HG02938 (cell line): ENCODE results near the gene ABCC10.
"Not testable (repeated sequence)": the region's sequence is repeated elsewhere in the genome, so short reads cannot be mapped to it uniquely, and the experiment has no call there.

ENCODE experiments used
- ATAC-seq: cut with Tn5 transposase; IDR thresholded peaks from one replicate; pipeline ENCODE4 v1.9.1; 2021; ENCODE audit warnings: mild to moderate bottlenecking, moderate library complexity; ENCODE audit not compliant: unreplicated experiment

ABCC10 gene

DNA sequence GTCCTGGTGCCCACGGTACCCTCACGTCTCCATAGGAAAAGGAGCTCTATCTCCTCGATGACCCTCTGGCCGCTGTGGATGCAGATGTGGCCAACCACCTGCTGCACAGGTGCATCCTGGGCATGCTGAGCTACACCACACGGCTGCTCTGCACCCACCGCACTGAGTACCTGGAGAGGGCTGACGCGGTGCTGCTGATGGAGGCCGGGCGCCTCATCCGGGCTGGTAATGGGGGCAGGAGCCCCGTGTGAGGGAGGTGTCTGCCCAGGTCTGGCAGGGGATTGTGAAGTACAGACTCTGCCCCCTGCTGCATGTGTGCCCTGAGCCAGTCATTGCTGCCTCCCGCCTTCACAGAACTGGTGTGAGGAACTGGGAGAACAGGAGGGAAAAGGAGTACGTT is 15.6 kb downstream of the ABCC10 start:
- ATAC-seq: no peak

DNA sequence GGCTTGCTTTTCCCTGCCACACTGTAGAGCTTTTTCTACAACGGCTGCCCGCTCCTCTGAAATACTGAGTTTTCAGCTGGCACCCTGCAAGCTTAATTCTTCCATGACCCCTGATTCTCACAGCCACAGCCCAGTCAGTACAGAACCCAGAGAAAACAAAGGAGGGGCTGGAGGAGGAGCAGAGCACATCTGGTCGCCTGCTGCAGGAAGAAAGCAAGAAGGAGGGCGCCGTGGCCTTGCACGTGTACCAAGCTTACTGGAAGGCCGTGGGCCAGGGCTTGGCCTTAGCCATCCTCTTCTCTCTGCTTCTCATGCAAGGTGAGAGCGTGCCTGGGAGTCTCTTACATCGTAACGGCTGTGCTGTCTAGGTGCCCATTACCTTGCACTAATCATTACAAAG is 16.7 kb downstream of the ABCC10 start:
- no peak for ATAC-seq

DNA sequence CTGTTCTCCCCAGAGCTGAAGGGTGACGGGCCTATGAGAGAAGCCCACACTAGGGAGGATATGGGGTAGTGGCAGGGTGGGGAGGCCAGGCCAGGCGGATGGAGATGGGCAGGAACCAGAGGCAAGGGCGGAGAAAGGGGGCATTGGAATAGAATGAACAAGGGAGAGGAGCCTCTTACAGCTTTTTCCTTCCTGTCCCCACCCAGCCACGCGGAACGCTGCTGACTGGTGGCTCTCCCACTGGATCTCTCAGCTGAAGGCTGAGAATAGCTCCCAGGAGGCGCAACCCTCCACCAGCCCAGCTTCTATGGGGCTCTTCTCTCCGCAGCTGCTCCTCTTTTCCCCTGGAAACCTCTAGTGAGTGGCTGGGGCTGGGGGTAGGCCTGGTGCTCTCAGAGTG is 17.2 kb downstream of the ABCC10 start:
- no peak for ATAC-seq

DNA sequence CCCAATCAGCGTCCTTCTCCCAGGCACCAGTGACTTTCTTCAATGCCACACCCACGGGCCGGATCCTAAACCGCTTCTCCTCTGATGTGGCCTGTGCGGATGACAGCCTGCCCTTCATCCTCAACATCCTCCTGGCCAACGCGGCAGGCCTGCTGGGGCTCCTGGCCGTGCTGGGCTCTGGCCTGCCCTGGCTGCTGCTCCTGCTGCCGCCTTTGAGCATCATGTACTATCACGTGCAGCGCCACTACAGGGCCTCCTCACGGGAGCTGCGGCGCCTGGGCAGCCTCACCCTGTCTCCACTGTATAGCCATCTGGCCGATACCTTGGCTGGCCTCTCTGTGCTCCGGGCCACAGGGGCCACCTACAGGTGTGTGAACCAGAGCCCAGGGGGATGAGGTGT is 18.2 kb downstream of the ABCC10 start:
- ATAC-seq: no peak

DNA sequence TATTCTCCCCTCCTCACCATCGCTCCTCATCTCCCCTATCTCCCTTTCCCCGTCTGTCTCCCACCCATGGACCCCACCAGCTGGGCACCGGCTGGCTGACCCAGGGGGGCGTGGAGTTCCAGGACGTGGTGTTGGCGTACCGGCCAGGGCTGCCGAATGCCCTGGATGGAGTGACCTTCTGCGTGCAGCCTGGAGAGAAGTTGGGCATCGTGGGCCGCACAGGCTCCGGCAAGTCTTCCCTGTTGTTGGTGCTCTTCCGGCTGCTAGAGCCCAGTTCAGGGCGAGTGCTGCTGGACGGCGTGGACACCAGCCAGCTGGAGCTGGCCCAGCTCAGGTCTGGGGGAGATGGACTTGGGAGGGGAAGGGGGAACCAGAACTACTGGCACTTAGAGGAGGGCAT is 20.3 kb downstream of the ABCC10 start:
- no peak for ATAC-seq

DNA sequence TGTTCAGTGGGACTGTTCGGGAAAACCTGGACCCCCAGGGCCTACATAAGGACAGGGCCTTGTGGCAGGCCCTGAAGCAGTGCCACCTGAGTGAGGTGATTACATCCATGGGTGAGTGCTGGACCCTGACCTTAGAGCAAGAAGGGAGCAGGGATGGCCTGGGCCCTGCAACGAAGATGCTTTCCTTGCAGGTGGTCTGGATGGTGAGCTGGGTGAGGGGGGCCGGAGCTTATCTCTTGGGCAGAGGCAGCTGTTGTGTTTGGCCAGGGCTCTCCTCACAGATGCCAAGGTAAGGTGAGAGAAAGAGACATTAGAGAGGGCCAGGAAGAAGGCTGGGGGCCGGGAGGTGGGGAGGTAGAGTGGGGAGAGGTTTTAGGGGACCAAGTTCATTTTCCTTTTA is 21.6 kb downstream of the ABCC10 start:
- no peak for ATAC-seq

DNA sequence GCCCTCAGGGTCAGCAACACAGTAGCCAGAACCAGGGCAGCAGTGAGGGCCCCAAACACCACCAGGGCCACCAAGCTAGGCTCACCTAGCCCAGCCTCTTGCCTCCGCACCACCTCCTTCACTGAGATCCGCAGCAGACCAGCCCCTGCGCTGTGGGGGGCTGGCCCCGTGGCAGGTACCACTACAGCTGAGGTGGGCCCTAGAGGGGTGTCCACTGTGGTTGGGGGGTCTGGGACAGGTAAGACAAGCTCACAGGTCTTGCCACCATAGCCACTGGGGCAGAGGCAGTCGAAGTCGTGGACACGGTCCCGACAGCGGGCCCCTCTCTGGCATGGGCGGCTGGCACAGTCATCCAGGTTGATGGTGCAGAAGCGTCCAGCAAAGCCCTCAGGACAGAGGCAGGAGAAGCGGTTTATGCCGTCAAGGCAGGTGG is 23.4 kb downstream of the ABCC10 start:
- no peak for ATAC-seq

DNA sequence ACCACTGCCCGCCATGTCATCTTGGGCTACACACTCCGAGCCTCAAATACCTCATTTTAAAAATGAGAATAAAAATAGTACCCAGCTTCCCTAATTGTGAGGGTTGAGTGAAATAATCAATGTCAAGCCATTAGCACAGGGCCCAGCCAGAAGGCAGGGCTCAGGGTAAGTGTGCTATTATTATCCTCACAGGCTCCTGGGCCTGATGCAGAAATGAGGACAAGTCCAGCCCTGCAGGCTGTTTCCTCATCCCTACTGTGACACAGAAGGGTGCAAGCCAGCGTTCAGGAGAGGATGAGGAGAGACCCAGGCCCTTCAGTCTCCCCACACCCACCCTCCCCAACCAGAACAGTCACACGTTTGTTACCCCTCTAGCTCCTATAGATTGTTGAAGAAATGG is 24.0 kb downstream of the ABCC10 start:
- ATAC-seq: no peak

DNA sequence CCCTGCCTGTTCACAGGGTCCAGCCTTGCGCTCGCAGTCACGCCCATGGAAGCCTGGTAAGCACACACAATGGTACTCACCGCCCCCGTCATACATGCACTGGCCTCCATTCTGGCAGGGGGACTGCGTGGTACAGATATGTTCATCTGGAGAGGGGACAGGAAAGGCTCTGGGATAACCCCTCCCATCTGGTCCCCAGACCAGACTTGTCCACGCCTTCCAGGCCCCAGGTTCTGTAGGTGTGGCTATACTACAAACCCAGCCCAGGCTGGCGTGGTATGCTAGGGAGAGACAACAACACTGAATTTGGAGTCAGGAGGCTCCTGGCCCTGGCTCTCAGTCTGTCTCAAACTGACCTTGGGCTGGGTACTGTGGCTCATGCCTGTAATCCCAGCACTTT is 24.6 kb downstream of the ABCC10 start:
- no peak for ATAC-seq

DNA sequence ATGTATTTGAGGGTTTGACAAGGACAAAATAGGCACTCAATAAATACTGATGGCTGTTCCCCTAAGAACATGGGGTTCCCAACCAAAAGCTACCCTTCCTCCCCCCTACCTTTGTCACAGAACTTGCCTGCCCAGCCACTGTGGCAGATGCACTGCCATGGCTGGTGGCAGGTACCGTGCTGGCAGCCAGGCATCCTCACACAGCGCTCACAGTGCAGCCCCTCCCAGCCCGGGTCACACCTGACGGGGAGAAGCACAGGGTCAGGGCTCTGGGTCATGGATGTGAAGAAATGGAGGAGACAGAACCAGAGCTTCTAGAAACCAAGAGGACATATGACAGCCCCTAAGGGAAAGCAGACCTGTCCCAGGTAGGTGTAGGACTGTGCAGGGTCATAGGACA is 25.6 kb downstream of the ABCC10 start:
- no peak for ATAC-seq

DNA sequence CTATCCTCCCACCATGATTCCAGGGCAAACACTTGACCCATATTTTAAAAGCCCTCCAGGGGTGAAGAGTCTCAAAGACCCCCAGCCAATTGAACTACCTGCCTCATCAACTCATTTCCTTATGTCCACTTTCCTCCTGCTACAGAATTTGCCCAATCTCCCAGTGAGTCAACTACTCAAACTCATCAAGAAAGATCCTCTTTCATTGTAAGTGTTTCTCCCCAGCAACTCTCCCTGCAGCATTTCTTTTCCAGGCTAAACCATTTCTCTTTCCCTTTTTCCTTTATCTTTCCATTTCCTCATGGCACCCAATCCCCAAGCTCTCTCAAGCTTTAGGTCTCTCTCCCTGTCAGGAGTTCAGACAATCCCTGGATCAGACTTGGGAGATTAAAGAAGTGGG is 26.5 kb downstream of the ABCC10 start:
- no peak for ATAC-seq

DNA sequence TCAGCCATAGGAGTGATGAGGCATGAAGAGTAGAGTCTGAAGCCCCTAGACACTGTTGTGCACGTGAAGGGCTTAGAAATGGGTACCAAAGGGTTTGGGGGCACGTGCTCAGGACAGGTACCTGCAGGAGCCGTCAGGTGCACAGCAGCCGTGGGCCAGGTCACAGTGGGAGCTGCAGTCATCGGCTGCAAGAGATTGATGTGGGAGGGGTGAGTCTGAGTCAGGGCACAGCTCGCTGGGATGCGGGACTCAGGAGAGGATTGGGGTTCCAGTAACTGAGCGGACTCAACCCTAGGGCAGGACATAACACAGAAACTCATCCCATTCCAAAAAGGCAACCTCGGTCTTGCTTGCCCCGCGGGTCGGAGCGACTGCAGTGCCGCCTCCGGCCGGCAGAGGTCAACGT is 27.0 kb downstream of the ABCC10 start:
- no peak for ATAC-seq

DNA sequence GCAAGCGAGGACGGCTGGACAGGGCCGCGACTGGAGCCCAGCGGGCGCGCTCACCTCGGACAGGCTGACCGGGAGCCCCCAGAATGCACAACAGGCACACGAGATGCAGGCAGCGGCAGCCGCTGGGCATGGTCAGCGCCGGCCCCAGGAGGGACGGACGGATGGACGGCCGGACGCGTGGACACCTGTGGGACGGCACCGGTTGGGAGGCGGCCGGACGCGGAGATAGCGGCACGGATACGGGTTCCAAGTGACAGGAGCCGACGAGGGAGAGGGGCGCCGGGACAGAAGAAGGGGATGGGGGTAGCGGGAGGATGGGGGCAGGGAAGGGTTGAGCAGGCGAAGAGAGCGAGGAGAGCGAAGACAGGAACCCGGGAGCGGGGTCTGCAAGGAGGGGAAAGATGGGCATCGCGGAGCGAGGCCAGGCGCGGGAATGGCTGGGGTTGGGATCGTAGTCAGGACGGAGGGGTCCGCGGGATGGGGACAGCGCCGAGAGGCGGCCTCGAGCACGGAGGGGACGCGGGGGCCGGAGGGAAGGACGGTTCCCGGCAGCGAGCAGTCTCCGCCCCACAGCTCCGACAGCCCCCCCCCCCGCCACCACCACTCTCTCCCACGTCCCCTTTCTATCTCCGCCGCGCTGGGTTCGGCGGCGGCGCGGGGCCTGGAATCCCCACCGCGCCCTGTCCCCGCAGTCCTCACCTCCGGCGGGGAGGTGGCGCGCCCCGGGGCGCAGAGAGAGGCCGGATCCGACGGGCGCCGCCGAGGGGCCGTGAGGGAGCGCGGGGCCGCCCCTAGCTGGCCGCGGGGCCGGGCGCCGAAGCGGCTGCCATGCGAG is 27.6 kb downstream of the ABCC10 start:
- no peak for ATAC-seq

DNA sequence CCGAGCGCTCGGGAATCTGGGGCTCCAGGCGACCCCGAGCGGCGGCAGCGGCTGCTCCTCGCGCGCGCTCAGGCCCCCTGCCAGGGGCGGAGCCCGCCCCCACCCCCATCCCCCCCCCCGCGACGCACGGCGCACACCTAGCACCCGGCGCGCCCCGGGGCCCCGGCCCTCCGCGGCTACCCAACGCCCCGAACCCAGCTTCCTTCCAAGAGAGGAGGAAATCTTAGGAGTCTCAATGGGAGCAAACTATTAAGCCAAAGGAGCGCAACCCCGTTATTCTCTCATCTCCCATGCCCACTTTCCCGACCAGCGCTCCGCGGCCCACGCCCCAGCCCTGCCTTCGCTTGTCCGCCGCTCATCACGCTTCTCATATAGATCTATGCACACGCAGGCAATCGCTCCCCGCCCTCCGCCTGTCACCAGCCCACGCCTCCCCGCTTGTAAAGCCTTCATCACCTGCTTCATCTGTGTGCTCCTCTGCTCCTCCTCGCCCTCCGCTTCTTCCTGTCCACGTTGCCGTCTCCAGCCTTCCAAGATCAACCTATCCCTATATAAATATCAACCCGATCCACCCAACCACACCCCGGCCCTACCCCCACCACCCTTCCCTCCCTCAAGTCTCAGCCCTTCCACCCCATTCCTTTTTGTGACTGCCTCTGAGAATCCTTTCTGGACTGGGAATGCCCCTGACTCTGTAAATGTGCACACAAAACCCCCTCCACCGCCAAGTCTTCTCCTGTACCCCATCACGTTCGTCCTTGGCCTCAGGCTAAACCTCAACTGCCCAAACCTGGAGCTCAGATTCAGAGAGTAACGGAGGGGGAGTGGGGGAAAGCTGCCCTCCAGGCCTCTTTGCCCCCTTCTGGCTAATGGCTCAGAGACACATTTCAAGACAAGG is 28.4 kb downstream of the ABCC10 start, which contains the start of gene DLK2:
DLK2 (minus strand) TSS at position 18 of the 898 bp plus-strand sequence. CDS start 723 bp downstream, outside the sequence.
- no peak for ATAC-seq

DNA sequence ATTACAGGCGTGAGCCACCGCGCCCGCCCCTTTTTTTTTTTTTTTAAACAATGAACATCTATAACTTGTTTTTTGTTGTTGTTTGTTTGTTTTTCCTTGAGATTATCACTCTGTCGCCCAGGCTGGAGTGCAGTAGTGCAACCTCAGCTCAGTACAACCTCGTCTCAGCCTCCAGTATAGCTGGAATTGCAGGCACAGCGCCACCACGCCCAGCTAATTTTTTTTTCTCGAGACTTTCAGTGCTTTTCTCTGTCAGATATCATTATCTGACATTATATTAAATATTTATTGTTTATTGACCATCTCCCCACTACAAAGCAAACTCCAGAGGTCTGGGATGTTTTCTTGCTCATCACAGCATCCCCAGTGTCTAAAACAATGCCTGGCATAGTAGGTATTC is 30.3 kb downstream of the ABCC10 start:
- ATAC-seq: no peak

DNA sequence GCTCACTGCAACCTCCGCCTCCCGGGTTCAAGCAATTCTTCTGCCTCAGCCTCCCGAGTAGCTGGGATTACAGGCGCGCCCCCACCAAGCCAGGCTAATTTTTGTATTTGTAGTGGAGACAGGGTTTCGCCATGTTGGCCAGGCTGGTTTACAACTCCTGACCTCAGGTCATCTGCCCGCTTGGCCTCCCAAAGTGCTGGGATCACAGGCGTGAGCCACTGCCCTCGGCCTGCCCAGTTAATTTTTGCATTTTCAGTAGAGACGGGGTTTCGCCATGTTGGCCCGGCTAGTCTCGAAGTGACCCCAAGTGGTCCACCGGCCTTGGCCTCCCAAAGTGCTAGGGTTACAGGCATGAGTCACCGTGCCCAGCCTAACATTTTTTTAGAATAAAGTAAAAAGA is 30.8 kb downstream of the ABCC10 start:
- not testable (repeated sequence) for ATAC-seq

DNA sequence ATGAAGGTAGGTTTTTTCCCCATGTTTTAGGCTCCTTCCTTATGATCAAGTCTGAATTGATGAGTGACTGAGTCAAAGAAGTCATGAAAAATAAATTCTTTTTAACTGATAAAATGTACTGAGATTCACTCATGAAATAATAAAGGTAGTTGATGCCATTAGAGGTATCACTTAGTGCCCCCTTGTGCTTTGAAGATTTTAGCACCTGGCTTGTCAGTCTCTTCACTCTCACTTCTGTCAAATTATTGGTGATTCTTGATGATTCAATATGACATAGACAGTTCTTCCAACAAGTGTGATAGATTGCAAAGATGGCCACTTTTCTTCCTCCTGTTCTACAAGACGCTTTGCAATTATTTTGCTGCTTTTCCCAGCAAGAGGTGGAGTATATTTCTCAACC is 32.2 kb downstream of the ABCC10 start:
- no peak for ATAC-seq

DNA sequence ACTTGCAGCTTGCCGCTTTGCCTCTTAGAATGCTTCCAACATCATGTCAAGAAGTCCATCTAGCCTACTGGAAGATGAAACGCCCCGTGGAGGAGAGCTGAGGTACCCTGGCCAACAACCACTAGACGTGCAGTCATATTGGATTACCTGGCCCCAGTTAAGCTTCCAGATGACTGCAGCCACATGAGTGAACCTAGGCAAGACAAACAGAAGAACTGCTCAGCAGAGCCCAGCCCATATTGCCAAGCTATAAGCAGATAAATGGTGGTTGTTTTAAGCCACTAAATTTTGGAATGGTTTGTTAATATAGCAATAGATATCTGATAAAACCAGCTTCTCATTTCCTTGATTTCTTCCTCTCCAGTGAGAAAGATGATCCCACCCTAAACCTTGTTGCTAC is 32.7 kb downstream of the ABCC10 start:
- ATAC-seq: no peak

DNA sequence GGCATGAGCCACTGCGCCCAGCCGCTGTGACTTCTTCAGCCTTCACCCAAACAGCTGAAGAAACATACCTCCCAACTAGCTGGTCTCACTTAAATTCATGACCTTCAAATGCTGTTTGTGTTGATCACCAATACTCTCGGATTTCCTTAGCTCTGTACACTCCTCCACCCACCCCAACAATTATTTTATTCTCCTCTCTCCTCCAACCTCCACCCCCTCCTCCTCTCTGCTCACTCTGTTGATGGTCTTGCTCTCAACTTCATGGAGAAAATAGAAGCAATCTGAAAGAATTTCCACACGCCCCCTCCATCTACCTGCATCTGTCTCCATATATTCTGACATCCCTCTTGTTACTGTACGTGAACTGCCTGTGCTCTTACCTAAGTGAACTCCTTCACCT is 34.6 kb downstream of the ABCC10 start:
- ATAC-seq: no peak

DNA sequence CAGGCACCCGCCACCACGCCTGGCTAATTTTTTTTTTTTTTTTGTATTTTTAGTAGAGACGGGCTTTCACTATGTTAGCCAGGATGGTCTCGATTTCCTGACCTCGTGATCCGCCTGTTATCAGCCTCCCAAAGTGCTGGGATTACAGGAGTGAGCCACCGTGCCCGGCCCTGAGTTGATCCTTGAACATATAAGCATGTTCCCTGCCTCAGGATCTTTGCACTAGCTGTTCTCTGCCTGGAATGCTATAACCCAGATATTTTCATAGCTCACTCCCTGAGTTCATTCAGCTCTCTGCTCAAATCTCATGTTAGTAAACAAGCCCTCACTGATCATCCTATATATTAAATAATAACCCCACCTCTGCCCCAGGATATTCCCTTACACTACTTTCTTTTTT is 37.0 kb downstream of the ABCC10 start:
- no peak for ATAC-seq

DNA sequence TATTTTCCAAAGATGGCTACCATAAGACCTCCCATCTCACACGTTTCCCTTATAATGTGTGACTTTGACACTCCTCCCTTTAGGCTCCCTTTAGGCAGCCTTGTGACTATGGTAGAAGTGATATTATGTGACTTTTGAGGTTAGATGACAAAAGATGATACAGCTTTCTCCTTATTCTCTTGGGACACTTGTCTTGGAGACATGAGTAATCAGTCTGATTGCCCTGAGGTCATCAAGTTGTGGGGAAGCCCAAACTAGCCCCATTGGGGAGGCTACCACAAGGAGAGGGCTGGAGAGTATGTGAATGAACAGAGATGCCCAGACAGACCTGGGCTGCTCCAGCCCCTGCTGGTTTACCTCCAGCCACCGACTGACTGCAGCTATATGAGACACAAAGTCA is 38.6 kb downstream of the ABCC10 start:
- ATAC-seq: no peak

DNA sequence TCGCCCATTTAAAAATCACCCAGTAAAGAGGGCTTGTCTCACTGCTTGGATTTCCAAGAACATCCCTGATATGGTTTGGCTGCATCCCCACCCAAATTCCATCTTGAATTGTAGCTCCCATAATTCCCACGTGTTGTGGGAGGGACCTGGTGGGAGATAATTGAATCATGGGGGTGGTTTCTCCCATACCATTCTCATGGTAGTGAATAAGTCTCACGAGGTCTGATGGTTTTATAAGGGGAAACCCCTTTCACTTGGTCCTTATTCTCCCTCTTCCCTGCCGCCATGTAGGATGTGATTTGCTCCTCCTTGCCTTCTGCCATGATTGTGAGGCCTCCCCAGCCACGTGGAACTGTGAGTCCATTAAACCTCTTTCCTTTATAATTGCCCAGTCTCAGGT is 39.9 kb downstream of the ABCC10 start:
- ATAC-seq: not testable (repeated sequence)
